SU-DHL-6 (cell line): ENCODE results near the gene RARA.
A peak's percentile ranks its signal among the peaks of the same experiment; 100 is the strongest.

Source experiments
- H2AFZ ChIP-seq: fragments of 200-600 bp; sonication (generic); 2 replicates; pipeline ENCODE4 v1.6.1; 2014; ENCODE audit warnings: low read depth, mild to moderate bottlenecking, moderate library complexity, mixed read lengths, antibody characterized with exemption, low read length; ENCODE audit not compliant: severe bottlenecking
- H3F3A ChIP-seq: fragments of 200-600 bp; shearing (Covaris generic); 2 replicates; pipeline ENCODE4 v1.6.0; 2016; ENCODE audit warnings: antibody characterized with exemption, mild to moderate bottlenecking; ENCODE audit not compliant: insufficient read depth
- H3K27ac ChIP-seq: fragments of 200-600 bp; sonication (generic); 2 replicates; pipeline ENCODE4 v1.5.1; 2016; ENCODE audit warnings: low read depth, mild to moderate bottlenecking, low read length, moderate library complexity, mixed read lengths
- H3K27me3 ChIP-seq: fragments of 200-600 bp; sonication (generic), shearing (Covaris generic); 2 replicates; pipeline ENCODE4 v1.6.0; 2014; ENCODE audit warnings: mild to moderate bottlenecking, low read length
- H3K36me3 ChIP-seq: fragments of 200-600 bp; sonication (generic); 2 replicates; pipeline ENCODE4 v1.6.1; 2014; ENCODE audit warnings: mild to moderate bottlenecking, low read length, mixed read lengths
- H3K4me2 ChIP-seq: fragments of 300-600, 200-600 bp; shearing (Covaris generic), sonication (generic); 2 replicates; pipeline ENCODE4 v1.6.0; 2014; ENCODE audit warnings: low read length, low read depth, mild to moderate bottlenecking; ENCODE audit not compliant: poor library complexity, severe bottlenecking
- H3K4me3 ChIP-seq: fragments of 200-600 bp; sonication (generic); 2 replicates; pipeline ENCODE4 v1.5.1; 2014; ENCODE audit warnings: antibody characterized with exemption, low read length, mild to moderate bottlenecking, mixed read lengths; ENCODE audit not compliant: insufficient read depth, poor library complexity, severe bottlenecking
- H3K79me2 ChIP-seq: fragments of 200-600 bp; sonication (generic); 2 replicates; pipeline ENCODE4 v1.6.1; 2014; ENCODE audit warnings: mild to moderate bottlenecking, low read length, moderate library complexity; ENCODE audit not compliant: insufficient read depth
- H3K9ac ChIP-seq: fragments of 200-600 bp; sonication (generic); 2 replicates; pipeline ENCODE4 v1.7.0; 2014; ENCODE audit warnings: mild to moderate bottlenecking, low read length
- H3K9me2 ChIP-seq: fragments of 200-600 bp; sonication (generic); replicated peaks from 2 replicates; pipeline ENCODE4 v1.6.1; 2014; ENCODE audit warnings: low read length; ENCODE audit not compliant: insufficient read depth
- H3K9me3 ChIP-seq: fragments of 200-600 bp; sonication (generic); 2 replicates; pipeline ENCODE4 v1.6.1; 2014; ENCODE audit warnings: low read length, mixed read lengths; ENCODE audit not compliant: insufficient read depth
- H4K20me1 ChIP-seq: fragments of 200-600 bp; sonication (generic); 2 replicates; pipeline ENCODE4 v1.6.1; 2014; ENCODE audit warnings: low read depth, mild to moderate bottlenecking, antibody characterized with exemption, low read length, moderate library complexity, mixed read lengths
- EZH2phosphoT487 ChIP-seq: fragments of 200-600 bp; sonication (generic), shearing (Covaris generic); conservative IDR thresholded peaks from 2 replicates; pipeline ENCODE4 v1.6.1; 2018; ENCODE audit warnings: mild to moderate bottlenecking, antibody characterized with exemption, low read length, moderate library complexity, mixed read lengths
- TF ChIP-seq, protein P1 (sequence below): fragments of 200-600 bp; sonication (generic); IDR thresholded peaks from one replicate; pipeline ENCODE4 v1.5.1; 2017; ENCODE audit warnings: antibody characterized with exemption, mild to moderate bottlenecking, low read length, moderate library complexity; ENCODE audit not compliant: insufficient read depth, poor library complexity, severe bottlenecking

RARA gene

GRCh38 chr17:40321961-40322357 is 13.0 kb downstream of the RARA start:
- Histone ChIP-seq H3K4me3 (peak overlapping the region; percentile 35), H3K27me3 (no peaks in the 10 kb centered on the region), H3K4me2 (peak overlapping the region; percentile 81), H4K20me1 (no peaks in the 10 kb centered on the region), H3K9ac (peak overlapping the region; percentile 52), H3K27ac (peak overlapping the region; percentile 87), H3K9me2 (no peaks in the 10 kb centered on the region), H3F3A (peaks cover 29% of the 10 kb centered on the region), H3K79me2 (peaks cover 49% of the 10 kb centered on the region), H2AFZ (no peak overlapping the region), H3K9me3 (no peaks in the 10 kb centered on the region), H3K36me3 (no peaks in the 10 kb centered on the region)
- TF ChIP-seq EZH2phosphoT487: no peak
- TF ChIP-seq, protein P1, sequence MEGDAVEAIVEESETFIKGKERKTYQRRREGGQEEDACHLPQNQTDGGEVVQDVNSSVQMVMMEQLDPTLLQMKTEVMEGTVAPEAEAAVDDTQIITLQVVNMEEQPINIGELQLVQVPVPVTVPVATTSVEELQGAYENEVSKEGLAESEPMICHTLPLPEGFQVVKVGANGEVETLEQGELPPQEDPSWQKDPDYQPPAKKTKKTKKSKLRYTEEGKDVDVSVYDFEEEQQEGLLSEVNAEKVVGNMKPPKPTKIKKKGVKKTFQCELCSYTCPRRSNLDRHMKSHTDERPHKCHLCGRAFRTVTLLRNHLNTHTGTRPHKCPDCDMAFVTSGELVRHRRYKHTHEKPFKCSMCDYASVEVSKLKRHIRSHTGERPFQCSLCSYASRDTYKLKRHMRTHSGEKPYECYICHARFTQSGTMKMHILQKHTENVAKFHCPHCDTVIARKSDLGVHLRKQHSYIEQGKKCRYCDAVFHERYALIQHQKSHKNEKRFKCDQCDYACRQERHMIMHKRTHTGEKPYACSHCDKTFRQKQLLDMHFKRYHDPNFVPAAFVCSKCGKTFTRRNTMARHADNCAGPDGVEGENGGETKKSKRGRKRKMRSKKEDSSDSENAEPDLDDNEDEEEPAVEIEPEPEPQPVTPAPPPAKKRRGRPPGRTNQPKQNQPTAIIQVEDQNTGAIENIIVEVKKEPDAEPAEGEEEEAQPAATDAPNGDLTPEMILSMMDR: no peak

DNA sequence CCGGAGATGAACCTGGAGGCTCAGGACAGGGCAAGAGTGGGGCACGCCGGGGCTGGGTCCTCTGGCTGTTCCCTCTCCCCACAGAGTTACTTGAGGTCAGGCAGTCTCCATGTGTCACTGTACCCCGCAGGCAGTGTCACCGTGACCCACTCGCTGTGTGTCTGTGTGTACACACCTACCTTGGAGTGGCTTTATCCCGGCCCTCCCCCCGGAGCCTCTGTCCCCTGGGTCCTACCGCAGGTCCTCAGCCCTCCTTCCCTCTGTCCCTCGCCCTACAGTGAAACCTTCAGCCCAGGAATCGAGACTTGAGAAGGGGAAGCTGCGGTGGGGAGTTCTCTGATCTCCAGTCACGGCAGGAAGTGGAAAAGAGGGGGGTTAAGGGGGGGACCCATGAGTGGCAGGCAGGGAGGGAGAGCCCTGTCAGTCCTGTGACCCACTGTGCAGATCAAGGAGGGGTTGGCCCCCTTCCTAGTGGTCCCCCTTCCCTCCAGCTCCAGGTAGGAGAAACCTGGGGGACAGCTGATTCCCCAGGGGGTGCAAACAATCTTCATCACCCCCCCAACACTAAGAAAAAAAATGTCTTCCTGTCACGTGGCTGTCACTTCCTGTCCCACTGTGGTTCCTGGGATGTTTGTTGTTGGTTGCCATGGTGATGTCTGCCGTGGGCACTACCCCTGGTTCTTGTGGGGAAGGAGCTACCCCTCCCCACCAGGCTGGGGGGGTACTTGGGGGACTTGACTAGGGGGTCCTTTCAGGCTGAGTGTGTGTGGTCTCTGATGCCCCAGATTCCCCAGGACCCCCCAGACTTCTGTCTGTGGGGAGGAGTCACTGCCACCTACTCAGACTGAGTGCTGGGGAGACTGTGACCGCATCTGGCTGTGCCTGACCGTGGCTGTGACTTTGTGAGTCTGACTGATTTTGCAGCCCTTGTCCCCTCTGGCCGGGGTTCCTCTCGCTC is 13.7 kb downstream of the RARA start:
- Histone ChIP-seq H3K36me3 (no peaks in the 10 kb centered on the region), H3K27me3 (no peaks in the 10 kb centered on the region), H3K79me2 (peaks cover 55% of the 10 kb centered on the region), H2AFZ (no peak overlapping the region), H3K4me2 (peak overlapping the region; percentile 81), H4K20me1 (no peaks in the 10 kb centered on the region), H3K9ac (peak overlapping the region; percentile 52), H3F3A (peaks cover 29% of the 10 kb centered on the region), H3K4me3 (peak overlapping the region; percentile 40), H3K9me2 (no peaks in the 10 kb centered on the region), H3K9me3 (no peaks in the 10 kb centered on the region), H3K27ac (peak overlapping the region; percentile 87)
- TF ChIP-seq, protein P1: no peak
- no peak for TF ChIP-seq EZH2phosphoT487

GRCh38 chr17:40323391-40324381 is 14.7 kb downstream of the RARA start:
- Histone ChIP-seq H3F3A (peaks cover 29% of the 10 kb centered on the region), H3K27ac (peak overlapping the region; percentile 87)

More at GRCh38 chr17:40323391-40324381, 14.7 kb downstream of the RARA start:
- Histone ChIP-seq H3K9me3 (no peaks in the 10 kb centered on the region), H3K4me3 (peak overlapping the region; percentile 40), H3K9ac (peak overlapping the region; percentile 52), H3K36me3 (no peaks in the 10 kb centered on the region), H3K27me3 (no peaks in the 10 kb centered on the region), H3K4me2 (peak overlapping the region; percentile 81), H4K20me1 (no peaks in the 10 kb centered on the region), H2AFZ (no peak overlapping the region), H3K9me2 (no peaks in the 10 kb centered on the region), H3K79me2 (peaks cover 61% of the 10 kb centered on the region)
- TF ChIP-seq, protein P1: no peak
- no peak for TF ChIP-seq EZH2phosphoT487
